HEK293 (cell line): ENCODE measurements around the gene SLC6A3.

Source experiments
- BCL11A ChIP-seq: fragments of 450-650 bp; formaldehyde crosslinking; IDR thresholded peaks from 2 replicates; pipeline ENCODE4 v1.5.1; 2016; ENCODE audit warnings: low read depth, missing biosample characterization, missing genetic modification characterization
- CTCF ChIP-seq: fragments of 450-650 bp; formaldehyde crosslinking; IDR thresholded peaks from 2 replicates; pipeline ENCODE4 v1.5.1; 2016; ENCODE audit warnings: missing biosample characterization, missing genetic modification characterization
- GLI2 ChIP-seq: fragments of 450-650 bp; formaldehyde crosslinking; IDR thresholded peaks from 2 replicates; pipeline ENCODE4; 2017; ENCODE audit warnings: missing biosample characterization, missing genetic modification characterization, low read depth, borderline replicate concordance
- SALL2 ChIP-seq: fragments of 450-650 bp; formaldehyde crosslinking; IDR thresholded peaks from 2 replicates; pipeline ENCODE4 v1.5.0; 2017; ENCODE audit warnings: missing biosample characterization, mild to moderate bottlenecking, missing genetic modification characterization, borderline replicate concordance
- ZBTB11 ChIP-seq: fragments of 450-650 bp; formaldehyde crosslinking; conservative IDR thresholded peaks from 2 replicates; pipeline ENCODE4 v1.5.1; 2016; ENCODE audit warnings: low read depth, missing biosample characterization, missing genetic modification characterization
- ZNF184 ChIP-seq: fragments of 450-650 bp; IDR thresholded peaks from 2 replicates; pipeline ENCODE4 v1.5.1; 2018; ENCODE audit warnings: missing biosample characterization, mild to moderate bottlenecking, missing genetic modification characterization
- ZNF791 ChIP-seq: fragments of 450-650 bp; formaldehyde crosslinking; IDR thresholded peaks from 2 replicates; pipeline ENCODE4 v1.5.1; 2016; ENCODE audit warnings: missing biosample characterization, missing genetic modification characterization
- ZNF830 ChIP-seq: fragments of 450-650 bp; IDR thresholded peaks from 2 replicates; pipeline ENCODE4 v1.5.0; 2018; ENCODE audit warnings: missing biosample characterization, missing genetic modification characterization, low read depth, mild to moderate bottlenecking, moderate library complexity

- TF ChIP-seq CTCF (tag by site-specific recombination) (no peak), ZNF184 (tag by site-specific recombination) (no peak), ZBTB11 (tag by site-specific recombination) (no peak), GLI2 (tag by site-specific recombination) (no peak), SALL2 (no peak), BCL11A (no peak), ZNF791 (tag by site-specific recombination) (no peak), ZNF830 (tag by site-specific recombination) (no peak)
Measured at GRCh38 chr5:1483064-1483463, 37.8 kb upstream of the SLC6A3 start.
